Measurements from ENCODE around the gene SEMA4C. TPM values are rescaled to one million over a fixed set of nuclear protein-coding genes. Genes with fewer than 3 reads are reported as not detected.
"Not testable (repeated sequence)": the region's sequence is repeated elsewhere in the genome, so short reads cannot be mapped to it uniquely, and the experiment has no call there.

SEMA4C gene
- polyA plus RNA-seq, 3 donors from 2014 or later = 3.1 to 11.5 (median 4.8) TPM

- peaks cover 36 to 45% of the 10 kb centered on the region in 2 donors for H3K4me1 Mint-ChIP-seq
- H3K27me3 Mint-ChIP-seq (ENCODE audit: low read depth in 3 of 3) = peaks cover 0 to 8% (median 6%) of the 10 kb centered on the region in 3 donors
- H3K4me3 Mint-ChIP-seq = no peak overlapping the region
- H3K36me3 Mint-ChIP-seq = no peaks in the 10 kb centered on the region
- DNase-seq = no peak
- peak overlapping the region in 1 of 6 donors; percentile 28 for H3K27ac Mint-ChIP-seq
- no peaks in the 10 kb centered on the region for H3K9me3 Mint-ChIP-seq
These were observed 23.6 kb upstream of the SEMA4C start for GRCh38 chr2:96893289-96894150.

GRCh38 chr2:96891591-96892333 lies 21.9 kb upstream of the SEMA4C start:
- peak overlapping the region; percentile 4 to 54 (median 44) for H3K4me3 Mint-ChIP-seq
- no peaks in the 10 kb centered on the region for H3K9me3 Mint-ChIP-seq
- peaks cover 0 to 5% (median 4%) of the 10 kb centered on the region in 3 donors for H3K27me3 Mint-ChIP-seq (ENCODE audit: low read depth in 3 of 3)
- H3K27ac Mint-ChIP-seq = peak overlapping the region; percentile 8 to 86 (median 58)
- DNase-seq = peak; percentile 24 to 38 (median 30)
- no peaks in the 10 kb centered on the region for H3K36me3 Mint-ChIP-seq
- peaks cover 35 to 37% of the 10 kb centered on the region in 2 donors for H3K4me1 Mint-ChIP-seq

GRCh38 chr2:96890726-96891385 lies 21.0 kb upstream of the SEMA4C start:
- DNase-seq = no peak
- H3K27me3 Mint-ChIP-seq (ENCODE audit: low read depth in 3 of 3) = peaks cover 0 to 6% (median 5%) of the 10 kb centered on the region in 3 donors
- peak overlapping the region; percentile 9 to 86 (median 58) for H3K27ac Mint-ChIP-seq
- peak overlapping the region in 4 of 5 donors; percentile 4 to 52 (median 25) for H3K4me3 Mint-ChIP-seq
- peaks cover 0 to 3% (median 0%) of the 10 kb centered on the region in 3 donors for H3K36me3 Mint-ChIP-seq
- H3K9me3 Mint-ChIP-seq = no peaks in the 10 kb centered on the region
- H3K4me1 Mint-ChIP-seq = peaks cover 28 to 30% of the 10 kb centered on the region in 2 donors

- no peak overlapping the region for H3K4me3 Mint-ChIP-seq
- peaks cover 28 to 30% of the 10 kb centered on the region in 2 donors for H3K4me1 Mint-ChIP-seq
- H3K27ac Mint-ChIP-seq = no peak overlapping the region
- no peak for DNase-seq
- H3K9me3 Mint-ChIP-seq = no peaks in the 10 kb centered on the region
- peaks cover 0 to 3% (median 0%) of the 10 kb centered on the region in 3 donors for H3K36me3 Mint-ChIP-seq
- H3K27me3 Mint-ChIP-seq (ENCODE audit: low read depth in 3 of 3) = peaks cover 0 to 6% (median 5%) of the 10 kb centered on the region in 3 donors
These were observed 20.4 kb upstream of the SEMA4C start for GRCh38 chr2:96890252-96890651.

GRCh38 chr2:96889502-96889901 lies 19.6 kb upstream of the SEMA4C start:
- not testable (repeated sequence) for DNase-seq; H3K4me3 Mint-ChIP-seq; H3K27ac Mint-ChIP-seq; H3K9me3 Mint-ChIP-seq; H3K36me3 Mint-ChIP-seq; H3K27me3 Mint-ChIP-seq (ENCODE audit: low read depth in 3 of 3)
- H3K4me1 Mint-ChIP-seq = peaks cover 26 to 30% of the 10 kb centered on the region in 2 donors

GRCh38 chr2:96888072-96889011 lies 18.5 kb upstream of the SEMA4C start:
- DNase-seq = no peak
- Mint-ChIP-seq H3K36me3 (peaks cover 0 to 3% (median 0%) of the 10 kb centered on the region in 3 donors), H3K27ac (peak overlapping the region in 1 of 6 donors; percentile 61), H3K27me3 (ENCODE audit: low read depth in 3 of 3) (peaks cover 3 to 6% (median 5%) of the 10 kb centered on the region in 3 donors), H3K4me1 (peaks cover 26 to 30% of the 10 kb centered on the region in 2 donors), H3K4me3 (peak overlapping the region in 1 of 5 donors; percentile 20), H3K9me3 (no peaks in the 10 kb centered on the region)

GRCh38 chr2:96887493-96888012 lies 17.7 kb upstream of the SEMA4C start:
- H3K4me1 Mint-ChIP-seq = peaks cover 23 to 24% of the 10 kb centered on the region in 2 donors
- H3K36me3 Mint-ChIP-seq = peaks cover 0 to 3% (median 0%) of the 10 kb centered on the region in 3 donors
- H3K4me3 Mint-ChIP-seq = no peak overlapping the region
- DNase-seq = no peak
- no peaks in the 10 kb centered on the region for H3K9me3 Mint-ChIP-seq
- peaks cover 3 to 6% (median 3%) of the 10 kb centered on the region in 3 donors for H3K27me3 Mint-ChIP-seq (ENCODE audit: low read depth in 3 of 3)
- H3K27ac Mint-ChIP-seq = peak overlapping the region in 2 of 6 donors; percentile 61 to 72

GRCh38 chr2:96885432-96886347 lies 15.8 kb upstream of the SEMA4C start:
- Mint-ChIP-seq H3K9me3 (no peaks in the 10 kb centered on the region), H3K4me3 (no peak overlapping the region), H3K27me3 (ENCODE audit: low read depth in 3 of 3) (peaks cover 0 to 3% (median 3%) of the 10 kb centered on the region in 3 donors), H3K36me3 (peaks cover 0 to 3% (median 0%) of the 10 kb centered on the region in 3 donors), H3K27ac (no peak overlapping the region), H3K4me1 (peaks cover 4 to 5% of the 10 kb centered on the region in 2 donors)
- no peak for DNase-seq

- no peak for DNase-seq
- peaks cover 0 to 3% (median 3%) of the 10 kb centered on the region in 3 donors for H3K27me3 Mint-ChIP-seq (ENCODE audit: low read depth in 3 of 3)
- peaks cover 0 to 1% of the 10 kb centered on the region in 2 donors for H3K4me1 Mint-ChIP-seq
- no peak overlapping the region for H3K4me3 Mint-ChIP-seq
- H3K9me3 Mint-ChIP-seq = no peaks in the 10 kb centered on the region
- peaks cover 0 to 3% (median 0%) of the 10 kb centered on the region in 3 donors for H3K36me3 Mint-ChIP-seq
- H3K27ac Mint-ChIP-seq = no peak overlapping the region
These were observed 14.6 kb upstream of the SEMA4C start for GRCh38 chr2:96884299-96885094.

- Mint-ChIP-seq H3K4me1 (peaks cover 0 to 3% of the 10 kb centered on the region in 2 donors), H3K9me3 (no peaks in the 10 kb centered on the region), H3K27ac (no peak overlapping the region), H3K27me3 (ENCODE audit: low read depth in 3 of 3) (peaks cover 0 to 3% (median 3%) of the 10 kb centered on the region in 3 donors), H3K4me3 (no peak overlapping the region), H3K36me3 (peaks cover 0 to 3% (median 0%) of the 10 kb centered on the region in 3 donors)
- no peak for DNase-seq
These were observed 13.4 kb upstream of the SEMA4C start for GRCh38 chr2:96883306-96883705.

- H3K27me3 Mint-ChIP-seq (ENCODE audit: low read depth in 3 of 3) = peaks cover 0 to 3% (median 3%) of the 10 kb centered on the region in 3 donors
- H3K36me3 Mint-ChIP-seq = peaks cover 0 to 3% (median 0%) of the 10 kb centered on the region in 3 donors
- peaks cover 0 to 3% of the 10 kb centered on the region in 2 donors for H3K4me1 Mint-ChIP-seq
- no peak overlapping the region for H3K4me3 Mint-ChIP-seq
- DNase-seq = no peak
- H3K27ac Mint-ChIP-seq = no peak overlapping the region
- no peaks in the 10 kb centered on the region for H3K9me3 Mint-ChIP-seq
These were observed 13.0 kb upstream of the SEMA4C start for GRCh38 chr2:96882906-96883305.

Measured in immature natural killer cell (primary cell).